ENCODE results near the gene CNGB1. TPM values are rescaled to one million over a fixed set of nuclear protein-coding genes. Genes with fewer than 3 reads are reported as not detected.

CNGB1 gene
- total RNA-seq, 4 donors from 2014 or later = not detected

DNA sequence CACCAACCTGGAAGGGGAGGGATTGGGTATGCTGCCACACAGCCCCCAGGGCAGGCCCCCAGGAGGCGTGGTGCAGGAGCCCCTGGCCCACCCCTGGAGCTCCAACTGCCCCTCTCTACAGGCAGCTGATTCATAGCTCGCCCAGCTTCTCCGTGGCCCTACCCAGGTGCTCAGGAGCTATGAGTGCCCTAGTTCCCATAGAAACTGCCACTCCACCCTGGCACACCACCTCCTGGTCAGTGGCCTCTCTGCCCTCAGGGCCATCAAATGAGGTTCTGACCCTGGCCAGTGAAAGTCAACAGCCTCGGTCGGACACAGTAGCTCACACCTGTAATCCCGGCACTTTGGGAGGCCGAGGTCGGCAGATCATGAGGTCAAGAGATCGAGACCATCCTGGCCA lies 18.0 kb downstream of the CNGB1 start:
- H3K4me3 ChIP-seq (ENCODE audit: low read depth, poor library complexity, severe bottlenecking) = no peak overlapping the region
- TF ChIP-seq, protein P1, sequence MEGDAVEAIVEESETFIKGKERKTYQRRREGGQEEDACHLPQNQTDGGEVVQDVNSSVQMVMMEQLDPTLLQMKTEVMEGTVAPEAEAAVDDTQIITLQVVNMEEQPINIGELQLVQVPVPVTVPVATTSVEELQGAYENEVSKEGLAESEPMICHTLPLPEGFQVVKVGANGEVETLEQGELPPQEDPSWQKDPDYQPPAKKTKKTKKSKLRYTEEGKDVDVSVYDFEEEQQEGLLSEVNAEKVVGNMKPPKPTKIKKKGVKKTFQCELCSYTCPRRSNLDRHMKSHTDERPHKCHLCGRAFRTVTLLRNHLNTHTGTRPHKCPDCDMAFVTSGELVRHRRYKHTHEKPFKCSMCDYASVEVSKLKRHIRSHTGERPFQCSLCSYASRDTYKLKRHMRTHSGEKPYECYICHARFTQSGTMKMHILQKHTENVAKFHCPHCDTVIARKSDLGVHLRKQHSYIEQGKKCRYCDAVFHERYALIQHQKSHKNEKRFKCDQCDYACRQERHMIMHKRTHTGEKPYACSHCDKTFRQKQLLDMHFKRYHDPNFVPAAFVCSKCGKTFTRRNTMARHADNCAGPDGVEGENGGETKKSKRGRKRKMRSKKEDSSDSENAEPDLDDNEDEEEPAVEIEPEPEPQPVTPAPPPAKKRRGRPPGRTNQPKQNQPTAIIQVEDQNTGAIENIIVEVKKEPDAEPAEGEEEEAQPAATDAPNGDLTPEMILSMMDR (IDR thresholded peaks at IDR 0.05) = no peak
- TF ChIP-seq POLR2A (IDR thresholded peaks at IDR 0.05) = no peak
- 86 to 87% methylated on average over 9 of the region's 9 CpGs for WGBS, 2 donors
- intact Hi-C loops (cut with DNase I; ENCODE audit: low total_unique reads) = no loop called here
- no peak for DNase-seq (ENCODE audit: low spot score in 2 of 2)

DNA sequence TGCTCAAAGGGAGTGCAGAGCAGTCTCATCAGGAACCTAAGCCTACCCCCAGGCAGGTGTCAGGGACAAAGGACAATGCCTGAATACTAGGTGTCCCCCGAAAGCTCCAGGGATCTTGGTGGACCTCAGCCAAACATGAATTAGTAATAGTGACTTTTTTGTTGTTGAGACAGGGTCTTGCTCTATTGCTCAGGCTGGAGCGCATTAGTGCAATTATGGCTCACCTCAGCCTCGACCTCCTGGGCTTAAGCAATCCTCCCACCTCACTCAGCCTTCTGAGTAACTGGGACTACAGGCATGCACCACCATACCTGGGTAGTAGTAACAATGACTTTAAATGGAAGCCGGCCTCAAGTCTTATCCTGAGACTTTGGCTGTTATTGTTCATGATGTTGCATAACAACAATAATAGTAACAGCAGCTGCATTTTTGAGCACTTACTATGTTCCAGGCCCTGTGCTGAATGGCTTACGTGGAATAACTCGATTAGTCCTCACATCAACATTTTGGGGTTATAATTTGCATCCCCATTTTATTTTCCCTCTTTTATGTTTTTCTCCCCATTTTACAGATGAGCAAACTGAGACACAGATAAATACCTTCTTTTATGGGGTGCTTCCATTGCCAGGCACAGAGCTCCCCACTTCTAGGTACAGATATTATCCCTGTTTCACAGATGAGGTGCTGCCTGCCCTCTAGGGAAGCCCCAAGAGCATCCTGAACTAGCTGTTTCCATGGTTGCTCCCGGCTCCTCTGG lies 19.5 kb downstream of the CNGB1 start:
- TF ChIP-seq, protein P1 (IDR thresholded peaks at IDR 0.05) = no peak
- no peak for TF ChIP-seq POLR2A (IDR thresholded peaks at IDR 0.05)
- WGBS, 2 donors = 86 to 87% methylated on average over 7 of the region's 7 CpGs
- intact Hi-C loops (cut with DNase I; ENCODE audit: low total_unique reads) = no loop called here
- DNase-seq (ENCODE audit: low spot score in 2 of 2) = no peak
- H3K4me3 ChIP-seq (ENCODE audit: low read depth, poor library complexity, severe bottlenecking) = no peak overlapping the region

- H3K4me3 ChIP-seq (ENCODE audit: low read depth, poor library complexity, severe bottlenecking) = no peak overlapping the region
- DNase-seq (ENCODE audit: low spot score in 2 of 2) = no peak
- 59 to 62% methylated on average over 6 of the region's 6 CpGs for WGBS, 2 donors
- TF ChIP-seq, protein P1 (IDR thresholded peaks at IDR 0.05) = no peak
- TF ChIP-seq POLR2A (IDR thresholded peaks at IDR 0.05) = no peak
- intact Hi-C loops (cut with DNase I; ENCODE audit: low total_unique reads) = no loop called here
Measured at GRCh38 chr16:57950382-57950781, 20.5 kb downstream of the CNGB1 start.

DNA sequence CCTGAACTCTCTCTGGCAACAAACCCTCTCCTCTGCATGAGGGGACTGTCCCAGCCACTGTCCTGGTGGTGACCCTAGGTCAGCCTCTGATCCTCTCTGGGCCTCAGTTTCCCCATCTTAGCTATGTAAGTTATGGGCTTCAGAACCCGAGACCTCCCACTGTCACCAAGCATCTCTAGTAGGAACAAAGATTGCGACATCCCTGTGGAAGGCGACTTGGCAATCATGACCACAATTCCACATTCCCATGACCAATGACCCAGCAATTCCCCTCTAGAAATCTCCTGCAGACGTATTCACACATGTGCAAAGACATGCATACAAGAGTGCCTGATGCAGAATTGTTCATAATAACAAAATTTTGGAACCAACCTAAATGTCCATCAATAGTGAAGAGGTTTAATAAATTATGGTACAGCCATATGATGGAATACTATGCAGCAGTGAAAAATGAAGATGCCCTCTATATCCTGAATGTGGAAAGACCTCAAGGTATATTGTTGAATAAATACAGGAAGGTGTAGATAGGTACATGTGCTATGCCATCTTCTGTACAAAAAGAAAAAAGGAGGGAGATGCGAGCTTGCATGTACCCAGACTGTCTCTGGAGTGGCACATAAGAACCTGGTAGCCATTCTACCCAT lies 21.2 kb downstream of the CNGB1 start:
- intact Hi-C loops (cut with DNase I; ENCODE audit: low total_unique reads) = no loop called here
- no peak overlapping the region for H3K4me3 ChIP-seq (ENCODE audit: low read depth, poor library complexity, severe bottlenecking)
- DNase-seq (ENCODE audit: low spot score in 2 of 2) = no peak
- WGBS, 2 donors = 80 to 84% methylated on average over 5 of the region's 5 CpGs
- no peak for TF ChIP-seq POLR2A (IDR thresholded peaks at IDR 0.05)
- TF ChIP-seq, protein P1 (IDR thresholded peaks at IDR 0.05) = no peak

DNA sequence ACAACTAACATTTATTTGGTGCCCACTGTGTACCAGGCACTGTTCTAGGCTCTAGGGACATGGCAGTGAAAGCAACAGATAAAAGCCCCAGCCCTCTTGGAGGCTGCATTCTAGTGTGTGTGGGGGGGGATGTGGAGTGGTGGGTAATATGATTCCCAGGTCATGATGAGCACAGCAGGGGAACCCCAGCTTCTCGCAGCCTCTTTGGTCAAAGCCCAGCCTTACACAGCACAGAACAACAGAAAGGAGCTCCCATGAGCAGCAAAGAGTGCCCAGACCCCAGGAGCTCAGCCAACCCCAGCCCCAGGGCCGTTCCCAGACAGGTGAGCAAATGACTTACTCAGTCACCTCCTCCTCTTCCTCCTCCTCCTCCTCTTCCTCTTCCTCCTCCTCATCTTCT lies 21.9 kb downstream of the CNGB1 start:
- H3K4me3 ChIP-seq (ENCODE audit: low read depth, poor library complexity, severe bottlenecking) = no peak overlapping the region
- 27 to 36% methylated on average over 2 of the region's 2 CpGs for WGBS, 2 donors
- no peak for TF ChIP-seq POLR2A (IDR thresholded peaks at IDR 0.05)
- TF ChIP-seq, protein P1 (IDR thresholded peaks at IDR 0.05) = no peak
- DNase-seq (ENCODE audit: low spot score in 2 of 2) = no peak
- intact Hi-C loops (cut with DNase I; ENCODE audit: low total_unique reads) = no loop called here
